ACHN (cell line): ENCODE results near the gene COG8.

ENCODE experiments used
- DNase-seq: peaks from one replicate; pipeline ENCODE4 v3.0.0-alpha.2; 2015
- in situ Hi-C: cut with HindIII; loops from 2 replicates; pipeline ENCODE4 v1.10.0; 2017; ENCODE audit warnings: low sequenced_read_pairs, low pct_ligation_motif_present, low pct_unique_long_range_greater_than_20kb

The COG8 gene

GRCh38 chr16:69350536-69351133, 11.3 kb upstream of the COG8 start:
- in situ Hi-C loops, result no loop called here
- DNase-seq, result no peak

DNA sequence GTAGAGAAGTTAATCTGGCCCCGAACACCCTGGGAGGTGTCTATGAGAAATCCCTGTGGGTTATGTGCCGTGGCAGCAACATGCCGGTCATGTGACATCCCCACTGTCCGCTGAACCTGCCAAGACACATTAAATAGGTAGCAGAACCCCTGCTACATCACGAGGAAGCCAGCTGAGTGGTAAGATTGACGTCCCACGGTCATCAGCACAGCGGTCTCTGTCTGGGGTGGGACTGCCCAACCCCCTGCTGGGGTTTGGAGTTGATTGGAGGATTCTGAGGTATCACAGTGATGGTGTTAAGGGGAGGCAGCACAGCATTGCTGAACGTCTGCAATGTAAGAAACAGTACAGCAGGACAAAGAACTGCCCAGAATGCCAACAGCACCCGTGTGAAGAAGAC, 10.2 kb upstream of the COG8 start:
- in situ Hi-C loops, result no loop called here
- no peak for DNase-seq

DNA sequence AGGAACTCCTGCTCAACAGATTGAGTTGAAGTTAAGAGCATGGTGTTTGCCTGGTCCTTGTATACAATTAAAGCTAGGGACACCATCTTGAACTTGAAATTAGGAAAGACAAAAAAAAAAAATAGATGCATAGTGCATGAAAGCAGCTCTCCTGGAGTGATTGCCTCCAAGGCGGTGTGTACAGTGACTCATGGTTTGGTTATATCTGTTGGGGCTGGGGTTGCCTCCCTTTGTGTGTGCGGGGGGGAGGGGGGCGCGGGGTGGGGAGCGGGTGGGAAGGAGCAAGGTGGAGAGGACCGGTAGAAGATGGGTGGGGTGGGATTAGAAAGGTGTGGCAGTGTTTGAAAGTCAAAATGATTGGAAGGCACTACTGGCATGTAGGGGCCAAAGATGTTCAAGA, 8.9 kb upstream of the COG8 start:
- in situ Hi-C loops, result no loop called here
- DNase-seq, result no peak

- no peak for DNase-seq
- in situ Hi-C loops, result no loop called here
Measured at GRCh38 chr16:69346683-69347082, 7.3 kb upstream of the COG8 start.

DNA sequence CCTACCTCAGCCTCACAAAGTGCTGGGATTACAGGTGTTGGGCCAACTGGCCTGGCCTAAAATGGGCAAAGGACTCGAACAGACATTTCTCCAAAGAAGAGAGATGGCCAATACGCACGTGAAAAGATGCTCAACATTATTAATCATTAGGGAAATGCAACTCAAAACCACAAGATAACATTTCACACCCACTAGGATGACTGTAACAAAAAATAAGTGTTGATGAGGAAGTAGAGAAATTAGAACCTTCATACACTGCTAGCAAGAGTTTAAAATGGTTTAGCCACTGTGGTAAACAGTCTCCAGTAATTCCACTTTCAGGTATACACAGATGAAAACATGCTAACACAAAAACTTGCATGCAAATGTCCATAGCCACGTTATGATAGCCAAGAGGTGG, 6.6 kb upstream of the COG8 start:
- in situ Hi-C loops, result no loop called here
- no peak for DNase-seq

DNA sequence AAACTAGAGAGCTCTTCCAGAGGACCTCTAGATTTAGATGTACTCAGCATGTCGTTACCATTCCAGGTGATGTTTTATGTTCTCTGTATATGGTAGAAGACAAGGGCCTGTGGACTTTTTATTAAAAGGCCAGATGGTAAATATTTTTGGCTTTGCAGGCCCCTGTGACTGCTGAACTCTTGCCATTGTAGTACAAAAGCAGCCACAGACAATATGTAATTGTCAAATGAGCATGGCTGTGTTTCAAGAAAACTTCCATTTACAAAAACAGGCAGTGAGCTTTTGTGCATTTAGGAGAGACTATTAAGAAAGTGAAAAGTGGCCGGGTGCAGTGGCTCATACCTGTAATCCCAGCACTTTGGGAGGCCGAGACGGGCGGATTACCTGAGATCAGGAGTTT, 4.8 kb upstream of the COG8 start:
- DNase-seq, result no peak
- in situ Hi-C loops, result no loop called here

GRCh38 chr16:69340095-69340644, 806 bp upstream of the COG8 start:
- no peak for DNase-seq
- in situ Hi-C loops, result no loop called here

GRCh38 chr16:69338557-69339288, 641 bp downstream of the COG8 start:
- DNase-seq, result no peak
- in situ Hi-C loops, result no loop called here

- in situ Hi-C loops, result no loop called here
- no peak for DNase-seq
Measured at GRCh38 chr16:69334696-69335095, 4.7 kb downstream of the COG8 start.

DNA sequence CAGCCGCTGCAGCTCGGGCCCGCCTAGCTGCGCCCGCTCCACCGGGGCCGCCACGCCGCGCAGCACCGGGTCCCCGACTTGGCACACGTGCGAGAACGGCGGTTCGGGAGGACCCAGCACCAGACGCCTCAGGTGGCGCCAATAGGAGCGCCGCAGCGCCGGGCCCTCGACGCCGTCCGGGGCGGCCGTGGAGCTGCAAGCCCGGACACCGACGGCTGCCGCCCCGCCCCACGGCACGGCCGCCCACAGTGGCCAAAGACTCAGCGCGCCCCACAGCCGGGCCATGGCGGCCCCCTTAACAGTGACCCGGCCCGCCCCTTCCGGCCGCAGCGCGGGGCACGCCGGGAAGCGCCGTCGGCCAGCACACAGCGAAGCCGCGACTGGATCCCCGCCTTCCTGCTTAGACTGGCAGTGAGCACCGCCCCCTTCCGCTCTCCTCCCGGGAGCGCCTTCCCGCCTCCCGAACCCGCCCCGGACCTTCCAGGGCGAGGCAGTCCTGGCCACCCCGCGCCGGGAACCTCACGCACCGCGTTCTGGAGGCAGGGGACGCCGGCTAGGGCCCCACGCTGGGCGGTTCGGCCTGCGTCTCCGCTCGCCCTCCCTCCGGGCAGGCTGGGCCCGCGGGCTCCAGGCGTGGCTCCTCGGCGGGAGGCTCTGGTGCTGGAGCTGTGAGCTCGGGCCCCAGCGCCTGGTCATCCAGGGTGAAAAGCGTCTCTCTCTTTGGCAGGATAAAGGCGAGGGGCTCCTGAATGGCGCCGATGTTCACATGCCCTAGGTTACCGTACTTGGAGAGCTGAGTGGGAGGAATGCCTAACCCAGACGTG, 8.9 kb downstream of the COG8 start, which contains the start of gene PDF:
Gene PDF, minus strand, starts transcription at position 303 of the 824 bp plus-strand sequence. Its CDS starts 18 bp downstream, at position 285.
- in situ Hi-C loops, result no loop called here

DNA sequence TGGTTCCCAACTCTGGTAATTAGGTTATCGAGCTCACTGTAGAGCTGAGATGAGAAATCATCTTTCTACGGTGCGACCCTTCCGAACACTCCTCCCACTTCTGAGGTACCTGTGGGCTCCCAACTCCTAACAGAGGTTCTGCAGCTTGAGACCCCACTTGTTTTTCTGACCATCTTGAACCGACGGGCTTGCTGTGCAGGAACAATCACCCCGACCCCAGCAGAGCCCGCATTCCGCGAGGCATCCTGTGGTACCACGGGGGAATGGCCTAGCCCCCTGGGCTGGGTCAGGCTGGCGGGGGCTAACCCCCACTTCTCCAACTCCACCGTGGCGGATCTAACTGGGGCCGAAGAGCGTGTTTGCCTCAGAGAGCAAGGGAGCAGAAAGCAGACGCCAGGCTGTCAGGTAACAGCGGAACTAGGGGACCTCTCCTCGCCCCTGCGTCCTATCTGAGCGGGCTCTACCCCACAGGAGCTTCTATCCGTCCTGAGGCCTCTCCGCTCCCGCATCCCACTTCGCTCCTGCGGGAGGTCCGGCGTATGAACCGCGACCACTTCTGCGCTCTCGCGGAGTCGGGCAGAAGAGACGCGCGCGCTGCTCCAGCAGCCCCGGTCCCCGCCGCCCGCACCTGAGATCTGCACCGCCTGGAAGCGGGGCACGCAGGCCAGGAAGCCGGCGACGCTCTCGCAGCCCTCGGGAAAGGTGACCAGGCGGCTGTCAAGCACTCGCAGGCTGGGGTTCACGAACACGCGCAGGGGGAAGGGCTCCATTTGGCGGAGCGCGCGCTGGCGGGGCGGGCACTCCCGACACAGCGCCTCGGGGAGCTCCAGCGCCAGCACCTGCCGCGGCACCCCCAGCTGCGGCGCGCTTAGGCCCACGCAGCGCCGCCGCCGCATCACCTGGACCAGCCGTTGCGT, 9.7 kb downstream of the COG8 start:
- DNase-seq, result peak; percentile 15

More for the DNA sequence above, 8.9 kb downstream of the COG8 start, which contains the start of gene PDF:
- DNase-seq, result peak; percentile 97

DNA sequence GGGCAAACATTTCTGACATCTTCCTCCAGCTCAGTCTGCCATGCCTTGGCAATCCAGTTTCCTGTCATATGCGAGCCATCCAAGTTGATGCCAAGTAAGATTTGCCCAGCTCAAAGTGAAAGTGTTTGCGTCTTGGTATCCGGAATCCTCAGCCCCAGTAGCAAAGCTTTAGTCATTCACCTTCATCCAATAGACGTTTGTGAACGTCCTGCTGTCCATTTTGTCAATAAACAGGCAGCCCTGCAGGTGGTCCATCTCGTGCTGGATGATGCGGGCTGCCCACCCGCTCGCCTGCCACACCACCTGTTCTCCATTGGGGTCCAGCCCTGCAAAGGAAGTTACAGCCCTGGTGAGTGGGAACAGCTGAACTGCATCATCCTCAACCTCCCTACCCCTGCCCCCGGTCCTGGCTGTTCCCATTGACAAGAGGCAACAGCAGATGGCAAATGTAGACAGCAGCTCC, 10.5 kb downstream of the COG8 start:
- in situ Hi-C loops, result no loop called here
- peak; percentile 91 for DNase-seq

More for the DNA sequence above, 9.7 kb downstream of the COG8 start:
- in situ Hi-C loops, result no loop called here

DNA sequence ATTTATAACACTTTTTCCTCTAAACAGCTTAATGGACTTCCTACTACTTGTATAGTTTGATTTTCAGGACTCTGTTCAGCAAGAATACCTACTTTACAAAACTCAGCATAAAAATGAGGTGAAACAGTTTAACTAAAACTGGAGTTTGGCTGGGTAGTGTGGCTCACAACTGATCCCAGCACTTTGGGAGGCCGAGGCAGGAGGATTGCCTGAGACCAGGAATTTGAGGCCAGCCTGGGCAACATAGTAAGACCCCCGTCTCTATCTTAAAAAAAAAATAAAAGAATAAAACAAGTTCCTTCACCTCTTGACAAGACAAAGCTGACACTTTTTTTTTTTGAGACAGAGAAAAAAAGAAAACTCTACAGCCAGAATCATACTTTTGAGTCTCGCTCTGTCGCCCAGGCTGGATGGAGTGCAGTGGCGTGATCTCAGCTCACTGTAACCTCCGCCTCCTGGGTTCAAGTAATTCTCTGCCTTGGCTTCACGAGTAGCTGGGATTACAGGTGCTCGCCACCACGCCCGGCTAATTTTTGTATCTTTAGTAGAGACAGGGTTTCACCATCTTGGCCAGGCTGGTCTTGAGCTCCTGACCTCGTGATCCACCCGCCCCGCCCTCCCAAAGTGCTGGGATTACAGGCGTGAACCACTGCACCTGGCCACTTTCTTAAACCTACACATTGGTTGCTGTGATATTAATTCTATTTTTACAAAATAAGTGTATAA, 11.6 kb downstream of the COG8 start:
- in situ Hi-C loops, result no loop called here
- DNase-seq, result no peak

- peak; percentile 80 for DNase-seq
- in situ Hi-C loops, result no loop called here
Measured at GRCh38 chr16:69326172-69326873, 13.0 kb downstream of the COG8 start.

GRCh38 chr16:69325784-69326171, 13.6 kb downstream of the COG8 start:
- no peak for DNase-seq
- in situ Hi-C loops, result no loop called here

- in situ Hi-C loops, result no loop called here
- DNase-seq, result no peak
Measured at GRCh38 chr16:69324585-69325253, 14.6 kb downstream of the COG8 start.
